Measurements from ENCODE around the gene MAGIX.
"Not testable (repeated sequence)": the region's sequence is repeated elsewhere in the genome, so short reads cannot be mapped to it uniquely, and the experiment has no call there.

MAGIX gene

GRCh38 chrX:49133759-49134158 is 28.8 kb upstream of the MAGIX start:
- TF ChIP-seq CTCF (IDR thresholded peaks at IDR 0.05; ENCODE audit: insufficient read depth, missing control alignments): no peak
- no peak for FAIRE-seq

GRCh38 chrX:49137492-49137891 is 25.1 kb upstream of the MAGIX start:
- DNase-seq (ENCODE audit: insufficient read length, low spot score): no peak
- FAIRE-seq: no peak
- no peak for TF ChIP-seq CTCF (IDR thresholded peaks at IDR 0.05; ENCODE audit: insufficient read depth, missing control alignments)

More at GRCh38 chrX:49133759-49134158, 28.8 kb upstream of the MAGIX start:
- no peak for DNase-seq (ENCODE audit: insufficient read length, low spot score)

- DNase-seq (ENCODE audit: insufficient read length, low spot score) (no peak), FAIRE-seq (no peak)
- no peak for TF ChIP-seq CTCF (IDR thresholded peaks at IDR 0.05; ENCODE audit: insufficient read depth, missing control alignments)
These were observed 22.8 kb upstream of the MAGIX start for GRCh38 chrX:49139713-49140112.

- not testable (repeated sequence) for FAIRE-seq; DNase-seq (ENCODE audit: insufficient read length, low spot score)
- TF ChIP-seq CTCF (IDR thresholded peaks at IDR 0.05; ENCODE audit: insufficient read depth, missing control alignments): peak; percentile 39
These were observed 20.3 kb upstream of the MAGIX start for GRCh38 chrX:49142264-49142663.

- DNase-seq (ENCODE audit: insufficient read length, low spot score); FAIRE-seq: not testable (repeated sequence)
These were observed 19.4 kb upstream of the MAGIX start for GRCh38 chrX:49143154-49143553.

- no peak for TF ChIP-seq CTCF (IDR thresholded peaks at IDR 0.05; ENCODE audit: insufficient read depth, missing control alignments)
- DNase-seq (ENCODE audit: insufficient read length, low spot score) (no peak), FAIRE-seq (no peak)
These were observed 15.3 kb upstream of the MAGIX start for GRCh38 chrX:49147282-49147681.

GRCh38 chrX:49147936-49148335 is 14.6 kb upstream of the MAGIX start:
- FAIRE-seq (no peak), DNase-seq (ENCODE audit: insufficient read length, low spot score) (no peak)
- TF ChIP-seq CTCF (IDR thresholded peaks at IDR 0.05; ENCODE audit: insufficient read depth, missing control alignments): no peak

GRCh38 chrX:49148390-49149100 is 14.0 kb upstream of the MAGIX start:
- DNase-seq (ENCODE audit: insufficient read length, low spot score); FAIRE-seq: not testable (repeated sequence)

- DNase-seq (ENCODE audit: insufficient read length, low spot score); FAIRE-seq: not testable (repeated sequence)
These were observed 13.3 kb upstream of the MAGIX start for GRCh38 chrX:49149291-49149690.

Measured in D721Med (cell line).